Measurements from ENCODE around the gene BCL11A.

The BCL11A gene

DNA sequence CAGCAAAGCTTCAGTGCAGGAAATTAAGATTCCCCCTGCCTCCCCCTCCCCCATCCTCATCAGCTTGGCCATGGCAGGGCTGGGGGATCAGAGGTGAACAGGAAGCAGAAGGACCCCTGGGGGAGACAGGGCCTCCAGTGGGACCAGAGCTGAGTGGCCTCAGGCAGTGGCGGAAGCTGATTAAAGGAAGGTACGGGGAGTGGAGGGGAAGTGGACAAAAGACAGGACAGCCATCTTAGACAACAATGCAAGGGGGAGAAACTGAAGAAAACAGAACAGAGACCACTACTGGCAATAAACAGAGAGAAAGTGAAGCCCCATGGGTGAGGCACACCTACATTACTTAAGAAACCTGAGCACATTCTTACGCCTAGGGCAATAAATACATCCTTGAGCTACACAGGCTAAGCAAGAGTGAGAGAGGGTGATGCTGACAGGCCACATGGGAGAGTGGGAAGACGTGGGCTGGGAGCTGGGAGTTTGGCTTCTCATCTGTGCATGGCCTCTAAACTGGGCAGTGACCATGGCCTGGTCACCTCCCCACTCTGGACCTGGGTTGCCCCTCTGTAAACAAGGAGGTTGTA lies 59.6 kb downstream of the BCL11A start (continued):
- TF ChIP-seq, protein P1, sequence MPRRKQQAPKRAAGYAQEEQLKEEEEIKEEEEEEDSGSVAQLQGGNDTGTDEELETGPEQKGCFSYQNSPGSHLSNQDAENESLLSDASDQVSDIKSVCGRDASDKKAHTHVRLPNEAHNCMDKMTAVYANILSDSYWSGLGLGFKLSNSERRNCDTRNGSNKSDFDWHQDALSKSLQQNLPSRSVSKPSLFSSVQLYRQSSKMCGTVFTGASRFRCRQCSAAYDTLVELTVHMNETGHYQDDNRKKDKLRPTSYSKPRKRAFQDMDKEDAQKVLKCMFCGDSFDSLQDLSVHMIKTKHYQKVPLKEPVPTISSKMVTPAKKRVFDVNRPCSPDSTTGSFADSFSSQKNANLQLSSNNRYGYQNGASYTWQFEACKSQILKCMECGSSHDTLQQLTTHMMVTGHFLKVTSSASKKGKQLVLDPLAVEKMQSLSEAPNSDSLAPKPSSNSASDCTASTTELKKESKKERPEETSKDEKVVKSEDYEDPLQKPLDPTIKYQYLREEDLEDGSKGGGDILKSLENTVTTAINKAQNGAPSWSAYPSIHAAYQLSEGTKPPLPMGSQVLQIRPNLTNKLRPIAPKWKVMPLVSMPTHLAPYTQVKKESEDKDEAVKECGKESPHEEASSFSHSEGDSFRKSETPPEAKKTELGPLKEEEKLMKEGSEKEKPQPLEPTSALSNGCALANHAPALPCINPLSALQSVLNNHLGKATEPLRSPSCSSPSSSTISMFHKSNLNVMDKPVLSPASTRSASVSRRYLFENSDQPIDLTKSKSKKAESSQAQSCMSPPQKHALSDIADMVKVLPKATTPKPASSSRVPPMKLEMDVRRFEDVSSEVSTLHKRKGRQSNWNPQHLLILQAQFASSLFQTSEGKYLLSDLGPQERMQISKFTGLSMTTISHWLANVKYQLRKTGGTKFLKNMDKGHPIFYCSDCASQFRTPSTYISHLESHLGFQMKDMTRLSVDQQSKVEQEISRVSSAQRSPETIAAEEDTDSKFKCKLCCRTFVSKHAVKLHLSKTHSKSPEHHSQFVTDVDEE (CRISPR knock-in tag; IDR thresholded peaks at IDR 0.05) = no peak
- TF ChIP-seq OSR1 (CRISPR knock-in tag; IDR thresholded peaks at IDR 0.05) (no peak), CSDC2 (CRISPR knock-in tag; IDR thresholded peaks at IDR 0.05) (no peak)

DNA sequence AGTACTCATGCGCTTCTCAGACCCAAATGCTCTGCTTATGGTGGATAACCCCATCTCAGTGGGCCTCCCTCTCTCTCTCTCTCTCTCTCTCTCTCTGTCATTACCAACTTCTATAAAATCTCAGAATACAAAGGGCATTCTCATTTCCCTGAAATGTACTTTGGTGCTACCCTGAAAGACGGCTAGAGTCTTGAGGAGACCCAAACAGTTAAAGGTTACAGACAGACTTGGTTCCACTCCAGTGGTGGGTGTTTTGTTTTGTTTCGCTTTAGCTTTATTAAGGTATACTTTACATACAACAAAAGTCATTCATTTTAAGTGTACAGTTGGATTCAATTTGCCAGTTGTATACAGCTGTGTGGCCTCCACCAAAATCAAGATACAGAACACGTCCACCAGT lies 60.9 kb downstream of the BCL11A start:
- ATAC-seq = no peak
- TF ChIP-seq TOX (CRISPR knock-in tag; IDR thresholded peaks at IDR 0.05; ENCODE audit: borderline replicate concordance) = no peak
- TF ChIP-seq ZNF565 (CRISPR knock-in tag; conservative IDR thresholded peaks at IDR 0.05; ENCODE audit: low read depth) = no peak
- no peak for TF ChIP-seq GLIS3 (CRISPR knock-in tag; IDR thresholded peaks at IDR 0.05)
- no peak for TF ChIP-seq ZFP30 (CRISPR knock-in tag; IDR thresholded peaks at IDR 0.05)

DNA sequence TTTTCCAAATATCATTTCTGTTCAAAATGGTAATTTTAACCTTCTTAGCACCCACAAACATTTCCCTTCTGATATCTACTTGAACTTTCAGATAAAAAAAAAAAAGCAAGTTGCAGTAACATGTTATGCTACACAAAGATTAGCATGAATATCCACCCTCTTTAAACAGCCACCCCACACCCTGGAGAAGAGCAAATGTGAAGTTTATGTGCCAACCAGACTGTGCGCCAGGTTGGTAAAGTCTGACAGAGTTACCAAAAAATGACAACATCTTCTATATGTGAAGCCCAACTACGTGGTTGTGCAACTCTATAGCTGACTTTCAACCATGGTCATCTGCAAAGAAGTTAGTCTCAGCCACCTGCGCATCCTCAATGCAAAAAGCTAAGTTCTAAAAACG lies 62.6 kb downstream of the BCL11A start:
- no peak for ATAC-seq
- TF ChIP-seq, protein P2, sequence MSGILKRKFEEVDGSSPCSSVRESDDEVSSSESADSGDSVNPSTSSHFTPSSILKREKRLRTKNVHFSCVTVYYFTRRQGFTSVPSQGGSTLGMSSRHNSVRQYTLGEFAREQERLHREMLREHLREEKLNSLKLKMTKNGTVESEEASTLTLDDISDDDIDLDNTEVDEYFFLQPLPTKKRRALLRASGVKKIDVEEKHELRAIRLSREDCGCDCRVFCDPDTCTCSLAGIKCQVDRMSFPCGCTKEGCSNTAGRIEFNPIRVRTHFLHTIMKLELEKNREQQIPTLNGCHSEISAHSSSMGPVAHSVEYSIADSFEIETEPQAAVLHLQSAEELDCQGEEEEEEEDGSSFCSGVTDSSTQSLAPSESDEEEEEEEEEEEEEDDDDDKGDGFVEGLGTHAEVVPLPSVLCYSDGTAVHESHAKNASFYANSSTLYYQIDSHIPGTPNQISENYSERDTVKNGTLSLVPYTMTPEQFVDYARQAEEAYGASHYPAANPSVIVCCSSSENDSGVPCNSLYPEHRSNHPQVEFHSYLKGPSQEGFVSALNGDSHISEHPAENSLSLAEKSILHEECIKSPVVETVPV (CRISPR knock-in tag; IDR thresholded peaks at IDR 0.05) = no peak
- TF ChIP-seq, protein P3, sequence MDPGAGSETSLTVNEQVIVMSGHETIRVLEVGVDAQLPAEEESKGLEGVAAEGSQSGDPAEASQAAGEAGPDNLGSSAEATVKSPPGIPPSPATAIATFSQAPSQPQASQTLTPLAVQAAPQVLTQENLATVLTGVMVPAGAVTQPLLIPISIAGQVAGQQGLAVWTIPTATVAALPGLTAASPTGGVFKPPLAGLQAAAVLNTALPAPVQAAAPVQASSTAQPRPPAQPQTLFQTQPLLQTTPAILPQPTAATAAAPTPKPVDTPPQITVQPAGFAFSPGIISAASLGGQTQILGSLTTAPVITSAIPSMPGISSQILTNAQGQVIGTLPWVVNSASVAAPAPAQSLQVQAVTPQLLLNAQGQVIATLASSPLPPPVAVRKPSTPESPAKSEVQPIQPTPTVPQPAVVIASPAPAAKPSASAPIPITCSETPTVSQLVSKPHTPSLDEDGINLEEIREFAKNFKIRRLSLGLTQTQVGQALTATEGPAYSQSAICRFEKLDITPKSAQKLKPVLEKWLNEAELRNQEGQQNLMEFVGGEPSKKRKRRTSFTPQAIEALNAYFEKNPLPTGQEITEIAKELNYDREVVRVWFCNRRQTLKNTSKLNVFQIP (CRISPR knock-in tag; IDR thresholded peaks at IDR 0.05; ENCODE audit: borderline replicate concordance, low read depth) = no peak
- TF ChIP-seq ZC3H10 (CRISPR knock-in tag; IDR thresholded peaks at IDR 0.05) (no peak), ZNF8 (CRISPR knock-in tag; IDR thresholded peaks at IDR 0.05) (no peak), BACH2 (CRISPR knock-in tag; IDR thresholded peaks at IDR 0.05; ENCODE audit: borderline replicate concordance) (no peak), ARNTL (CRISPR knock-in tag; IDR thresholded peaks at IDR 0.05; ENCODE audit: borderline replicate concordance, low read depth) (no peak), GLIS3 (CRISPR knock-in tag; IDR thresholded peaks at IDR 0.05) (no peak), TOX (CRISPR knock-in tag; IDR thresholded peaks at IDR 0.05; ENCODE audit: borderline replicate concordance) (no peak), SNAI2 (CRISPR knock-in tag; IDR thresholded peaks at IDR 0.05) (no peak), OSR1 (CRISPR knock-in tag; IDR thresholded peaks at IDR 0.05) (no peak), ZNF70 (CRISPR knock-in tag; IDR thresholded peaks at IDR 0.05) (no peak), PPARA (CRISPR knock-in tag; IDR thresholded peaks at IDR 0.05; ENCODE audit: borderline replicate concordance) (no peak), RARB (CRISPR knock-in tag; IDR thresholded peaks at IDR 0.05) (no peak), ISL1 (CRISPR knock-in tag; IDR thresholded peaks at IDR 0.05) (no peak), CSDC2 (CRISPR knock-in tag; IDR thresholded peaks at IDR 0.05) (no peak)
- TF ChIP-seq, protein P4, sequence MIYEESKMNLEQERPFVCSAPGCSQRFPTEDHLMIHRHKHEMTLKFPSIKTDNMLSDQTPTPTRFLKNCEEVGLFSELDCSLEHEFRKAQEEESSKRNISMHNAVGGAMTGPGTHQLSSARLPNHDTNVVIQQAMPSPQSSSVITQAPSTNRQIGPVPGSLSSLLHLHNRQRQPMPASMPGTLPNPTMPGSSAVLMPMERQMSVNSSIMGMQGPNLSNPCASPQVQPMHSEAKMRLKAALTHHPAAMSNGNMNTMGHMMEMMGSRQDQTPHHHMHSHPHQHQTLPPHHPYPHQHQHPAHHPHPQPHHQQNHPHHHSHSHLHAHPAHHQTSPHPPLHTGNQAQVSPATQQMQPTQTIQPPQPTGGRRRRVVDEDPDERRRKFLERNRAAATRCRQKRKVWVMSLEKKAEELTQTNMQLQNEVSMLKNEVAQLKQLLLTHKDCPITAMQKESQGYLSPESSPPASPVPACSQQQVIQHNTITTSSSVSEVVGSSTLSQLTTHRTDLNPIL (CRISPR knock-in tag; IDR thresholded peaks at IDR 0.05; ENCODE audit: low read depth) = no peak
- TF ChIP-seq, protein P5, sequence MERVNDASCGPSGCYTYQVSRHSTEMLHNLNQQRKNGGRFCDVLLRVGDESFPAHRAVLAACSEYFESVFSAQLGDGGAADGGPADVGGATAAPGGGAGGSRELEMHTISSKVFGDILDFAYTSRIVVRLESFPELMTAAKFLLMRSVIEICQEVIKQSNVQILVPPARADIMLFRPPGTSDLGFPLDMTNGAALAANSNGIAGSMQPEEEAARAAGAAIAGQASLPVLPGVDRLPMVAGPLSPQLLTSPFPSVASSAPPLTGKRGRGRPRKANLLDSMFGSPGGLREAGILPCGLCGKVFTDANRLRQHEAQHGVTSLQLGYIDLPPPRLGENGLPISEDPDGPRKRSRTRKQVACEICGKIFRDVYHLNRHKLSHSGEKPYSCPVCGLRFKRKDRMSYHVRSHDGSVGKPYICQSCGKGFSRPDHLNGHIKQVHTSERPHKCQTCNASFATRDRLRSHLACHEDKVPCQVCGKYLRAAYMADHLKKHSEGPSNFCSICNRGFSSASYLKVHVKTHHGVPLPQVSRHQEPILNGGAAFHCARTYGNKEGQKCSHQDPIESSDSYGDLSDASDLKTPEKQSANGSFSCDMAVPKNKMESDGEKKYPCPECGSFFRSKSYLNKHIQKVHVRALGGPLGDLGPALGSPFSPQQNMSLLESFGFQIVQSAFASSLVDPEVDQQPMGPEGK (CRISPR knock-in tag; IDR thresholded peaks at IDR 0.05; ENCODE audit: borderline replicate concordance) = no peak
- TF ChIP-seq, protein P1 (CRISPR knock-in tag; IDR thresholded peaks at IDR 0.05) = no peak

Measured in SK-N-SH treated with all-trans-retinoic acid at 6 μM for 48 hours (cell line).